Fibroblast of lung (primary cell): ENCODE data around the gene AGAP9.
"Not testable (repeated sequence)": the region's sequence is repeated elsewhere in the genome, so short reads cannot be mapped to it uniquely, and the experiment has no call there.

ENCODE experiments used
- CTCF ChIP-seq, 2 donors: IDR thresholded peaks in 1 of 2; conservative IDR thresholded peaks in 1 of 2; 1 replicate in 1 of 2; 2 replicates in 1 of 2; pipeline ENCODE4 v1.5.1; 2011 to 2012; ENCODE audit warnings: low read length in 2 of 2, control low read depth in 1 of 2, inconsistent platforms in 1 of 2, low read depth in 1 of 2, mild to moderate bottlenecking in 1 of 2
- EZH2 ChIP-seq: IDR thresholded peaks from 2 replicates; pipeline ENCODE4 v1.5.1; 2012; ENCODE audit warnings: low read length, control low read depth, mild to moderate bottlenecking; ENCODE audit errors: missing control alignments

DNA sequence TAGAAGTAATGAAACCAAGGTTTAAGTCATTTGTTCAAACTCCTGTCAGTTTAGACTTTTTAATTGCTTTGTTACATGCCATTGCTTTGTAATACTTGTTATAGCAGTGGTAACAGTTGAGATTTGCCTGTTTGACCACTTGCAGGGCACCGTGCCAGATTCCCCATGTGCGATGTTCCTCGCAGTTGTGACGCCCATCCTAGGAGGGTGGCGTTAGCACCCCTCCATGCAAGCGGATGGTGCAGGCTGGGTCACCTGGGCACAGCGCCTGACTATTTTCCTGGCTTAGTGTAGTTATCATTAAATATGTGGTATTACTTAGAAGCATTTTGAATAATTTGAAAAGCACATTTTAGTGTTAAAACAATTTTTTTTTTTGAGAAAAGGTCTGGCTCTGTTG is 37.0 kb upstream of the AGAP9 start:
- not testable (repeated sequence) for TF ChIP-seq CTCF (conservative IDR thresholded peaks at IDR 0.05 in 1 of 2, IDR thresholded peaks at IDR 0.05 in 1 of 2; ENCODE audit: low read depth in 1 of 2, low read length in 2 of 2); EZH2
